Measurements from ENCODE around the gene DDX39A. TPM values are rescaled to one million over a fixed set of nuclear protein-coding genes. Genes with fewer than 3 reads are reported as not detected.

The DDX39A gene
- total and polyA plus RNA-seq, 2 of the 8 experiments (the other 6 are each of a cell fraction or from before 2014, with no cell fraction given), result 139 TPM

- TF ChIP-seq, protein P1, sequence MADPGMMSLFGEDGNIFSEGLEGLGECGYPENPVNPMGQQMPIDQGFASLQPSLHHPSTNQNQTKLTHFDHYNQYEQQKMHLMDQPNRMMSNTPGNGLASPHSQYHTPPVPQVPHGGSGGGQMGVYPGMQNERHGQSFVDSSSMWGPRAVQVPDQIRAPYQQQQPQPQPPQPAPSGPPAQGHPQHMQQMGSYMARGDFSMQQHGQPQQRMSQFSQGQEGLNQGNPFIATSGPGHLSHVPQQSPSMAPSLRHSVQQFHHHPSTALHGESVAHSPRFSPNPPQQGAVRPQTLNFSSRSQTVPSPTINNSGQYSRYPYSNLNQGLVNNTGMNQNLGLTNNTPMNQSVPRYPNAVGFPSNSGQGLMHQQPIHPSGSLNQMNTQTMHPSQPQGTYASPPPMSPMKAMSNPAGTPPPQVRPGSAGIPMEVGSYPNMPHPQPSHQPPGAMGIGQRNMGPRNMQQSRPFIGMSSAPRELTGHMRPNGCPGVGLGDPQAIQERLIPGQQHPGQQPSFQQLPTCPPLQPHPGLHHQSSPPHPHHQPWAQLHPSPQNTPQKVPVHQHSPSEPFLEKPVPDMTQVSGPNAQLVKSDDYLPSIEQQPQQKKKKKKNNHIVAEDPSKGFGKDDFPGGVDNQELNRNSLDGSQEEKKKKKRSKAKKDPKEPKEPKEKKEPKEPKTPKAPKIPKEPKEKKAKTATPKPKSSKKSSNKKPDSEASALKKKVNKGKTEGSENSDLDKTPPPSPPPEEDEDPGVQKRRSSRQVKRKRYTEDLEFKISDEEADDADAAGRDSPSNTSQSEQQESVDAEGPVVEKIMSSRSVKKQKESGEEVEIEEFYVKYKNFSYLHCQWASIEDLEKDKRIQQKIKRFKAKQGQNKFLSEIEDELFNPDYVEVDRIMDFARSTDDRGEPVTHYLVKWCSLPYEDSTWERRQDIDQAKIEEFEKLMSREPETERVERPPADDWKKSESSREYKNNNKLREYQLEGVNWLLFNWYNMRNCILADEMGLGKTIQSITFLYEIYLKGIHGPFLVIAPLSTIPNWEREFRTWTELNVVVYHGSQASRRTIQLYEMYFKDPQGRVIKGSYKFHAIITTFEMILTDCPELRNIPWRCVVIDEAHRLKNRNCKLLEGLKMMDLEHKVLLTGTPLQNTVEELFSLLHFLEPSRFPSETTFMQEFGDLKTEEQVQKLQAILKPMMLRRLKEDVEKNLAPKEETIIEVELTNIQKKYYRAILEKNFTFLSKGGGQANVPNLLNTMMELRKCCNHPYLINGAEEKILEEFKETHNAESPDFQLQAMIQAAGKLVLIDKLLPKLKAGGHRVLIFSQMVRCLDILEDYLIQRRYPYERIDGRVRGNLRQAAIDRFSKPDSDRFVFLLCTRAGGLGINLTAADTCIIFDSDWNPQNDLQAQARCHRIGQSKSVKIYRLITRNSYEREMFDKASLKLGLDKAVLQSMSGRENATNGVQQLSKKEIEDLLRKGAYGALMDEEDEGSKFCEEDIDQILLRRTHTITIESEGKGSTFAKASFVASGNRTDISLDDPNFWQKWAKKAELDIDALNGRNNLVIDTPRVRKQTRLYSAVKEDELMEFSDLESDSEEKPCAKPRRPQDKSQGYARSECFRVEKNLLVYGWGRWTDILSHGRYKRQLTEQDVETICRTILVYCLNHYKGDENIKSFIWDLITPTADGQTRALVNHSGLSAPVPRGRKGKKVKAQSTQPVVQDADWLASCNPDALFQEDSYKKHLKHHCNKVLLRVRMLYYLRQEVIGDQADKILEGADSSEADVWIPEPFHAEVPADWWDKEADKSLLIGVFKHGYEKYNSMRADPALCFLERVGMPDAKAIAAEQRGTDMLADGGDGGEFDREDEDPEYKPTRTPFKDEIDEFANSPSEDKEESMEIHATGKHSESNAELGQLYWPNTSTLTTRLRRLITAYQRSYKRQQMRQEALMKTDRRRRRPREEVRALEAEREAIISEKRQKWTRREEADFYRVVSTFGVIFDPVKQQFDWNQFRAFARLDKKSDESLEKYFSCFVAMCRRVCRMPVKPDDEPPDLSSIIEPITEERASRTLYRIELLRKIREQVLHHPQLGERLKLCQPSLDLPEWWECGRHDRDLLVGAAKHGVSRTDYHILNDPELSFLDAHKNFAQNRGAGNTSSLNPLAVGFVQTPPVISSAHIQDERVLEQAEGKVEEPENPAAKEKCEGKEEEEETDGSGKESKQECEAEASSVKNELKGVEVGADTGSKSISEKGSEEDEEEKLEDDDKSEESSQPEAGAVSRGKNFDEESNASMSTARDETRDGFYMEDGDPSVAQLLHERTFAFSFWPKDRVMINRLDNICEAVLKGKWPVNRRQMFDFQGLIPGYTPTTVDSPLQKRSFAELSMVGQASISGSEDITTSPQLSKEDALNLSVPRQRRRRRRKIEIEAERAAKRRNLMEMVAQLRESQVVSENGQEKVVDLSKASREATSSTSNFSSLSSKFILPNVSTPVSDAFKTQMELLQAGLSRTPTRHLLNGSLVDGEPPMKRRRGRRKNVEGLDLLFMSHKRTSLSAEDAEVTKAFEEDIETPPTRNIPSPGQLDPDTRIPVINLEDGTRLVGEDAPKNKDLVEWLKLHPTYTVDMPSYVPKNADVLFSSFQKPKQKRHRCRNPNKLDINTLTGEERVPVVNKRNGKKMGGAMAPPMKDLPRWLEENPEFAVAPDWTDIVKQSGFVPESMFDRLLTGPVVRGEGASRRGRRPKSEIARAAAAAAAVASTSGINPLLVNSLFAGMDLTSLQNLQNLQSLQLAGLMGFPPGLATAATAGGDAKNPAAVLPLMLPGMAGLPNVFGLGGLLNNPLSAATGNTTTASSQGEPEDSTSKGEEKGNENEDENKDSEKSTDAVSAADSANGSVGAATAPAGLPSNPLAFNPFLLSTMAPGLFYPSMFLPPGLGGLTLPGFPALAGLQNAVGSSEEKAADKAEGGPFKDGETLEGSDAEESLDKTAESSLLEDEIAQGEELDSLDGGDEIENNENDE (IDR thresholded peaks at IDR 0.05; ENCODE audit: insufficient replicate concordance, low read length), result no peak
- TF ChIP-seq CBX8 (IDR thresholded peaks at IDR 0.05; ENCODE audit: borderline replicate concordance, low read depth, low read length) (no peak), RNF2 (IDR thresholded peaks at IDR 0.05; ENCODE audit: borderline replicate concordance, low read depth, low read length, missing control alignments, poor library complexity, severe bottlenecking) (no peak), GTF2F1 (IDR thresholded peaks at IDR 0.05; ENCODE audit: borderline replicate concordance, low read depth, low read length) (no peak), NANOG (IDR thresholded peaks at IDR 0.05; ENCODE audit: insufficient read depth, low read depth, low read length, poor library complexity, severe bottlenecking) (no peak), HDAC6 (IDR thresholded peaks at IDR 0.05; ENCODE audit: low read depth, low read length) (no peak), ZNF274 (IDR thresholded peaks at IDR 0.05; ENCODE audit: borderline replicate concordance, extremely low read depth, low read length) (no peak), EZH2 (IDR thresholded peaks at IDR 0.05; ENCODE audit: low read depth, low read length, severe bottlenecking) (no peak), SP2 (IDR thresholded peaks at IDR 0.05; ENCODE audit: low read length) (no peak)
Measured at GRCh38 chr19:14434543-14435319, 15.6 kb upstream of the DDX39A start (continued).

Measured in H1 (cell line).